ENCODE data around the gene EBLN2.

Gene EBLN2

GRCh38 chr3:73072634-73073033 is 11.2 kb downstream of the EBLN2 start:
- Histone ChIP-seq H2AFZ (ENCODE audit: low read length) (no peak overlapping the region), H3K9me2 (replicated peaks; ENCODE audit: low read depth, low read length) (no peaks in the 10 kb centered on the region), H3K36me3 (ENCODE audit: insufficient read depth, low read length) (peaks cover 9% of the 10 kb centered on the region; the same call in 1 of the 2 replicates), H3K9me3 (ENCODE audit: insufficient read depth, low read depth, low read length) (no peaks in the 10 kb centered on the region), H3K4me2 (ENCODE audit: low read depth, low read length, poor library complexity, severe bottlenecking) (no peak overlapping the region), H3F3A (ENCODE audit: low read depth) (no peaks in the 10 kb centered on the region), H3K4me1 (ENCODE audit: insufficient read depth, low read length, poor library complexity, severe bottlenecking) (peaks cover 3% of the 10 kb centered on the region), H3K79me2 (ENCODE audit: insufficient read depth, low read length) (no peaks in the 10 kb centered on the region), H3K4me3 (ENCODE audit: low read length, poor library complexity, severe bottlenecking) (no peak overlapping the region), H4K20me1 (ENCODE audit: insufficient read depth, low read length, poor library complexity, severe bottlenecking) (no peaks in the 10 kb centered on the region), H3K27me3 (ENCODE audit: insufficient read depth, low read length, poor library complexity, severe bottlenecking) (no peaks in the 10 kb centered on the region), H3K9ac (ENCODE audit: low read depth, low read length, poor library complexity, severe bottlenecking) (no peak overlapping the region)
- TF ChIP-seq EZH2phosphoT487 (IDR thresholded peaks at IDR 0.05; ENCODE audit: borderline replicate concordance) (no peak), CTCF (conservative IDR thresholded peaks at IDR 0.05; ENCODE audit: low read length) (no peak)

GRCh38 chr3:73073091-73073707 is 11.7 kb downstream of the EBLN2 start:
- Histone ChIP-seq H3K36me3 (ENCODE audit: insufficient read depth, low read length) (peaks cover 6% of the 10 kb centered on the region; the same call in 1 of the 2 replicates), H3K4me3 (ENCODE audit: low read length, poor library complexity, severe bottlenecking) (no peak overlapping the region), H3K4me1 (ENCODE audit: insufficient read depth, low read length, poor library complexity, severe bottlenecking) (peaks cover 3% of the 10 kb centered on the region), H2AFZ (ENCODE audit: low read length) (no peak overlapping the region), H3K9me2 (replicated peaks; ENCODE audit: low read depth, low read length) (no peaks in the 10 kb centered on the region), H4K20me1 (ENCODE audit: insufficient read depth, low read length, poor library complexity, severe bottlenecking) (no peaks in the 10 kb centered on the region), H3K27me3 (ENCODE audit: insufficient read depth, low read length, poor library complexity, severe bottlenecking) (no peaks in the 10 kb centered on the region), H3K4me2 (ENCODE audit: low read depth, low read length, poor library complexity, severe bottlenecking) (no peak overlapping the region), H3F3A (ENCODE audit: low read depth) (no peaks in the 10 kb centered on the region), H3K9ac (ENCODE audit: low read depth, low read length, poor library complexity, severe bottlenecking) (no peak overlapping the region), H3K9me3 (ENCODE audit: insufficient read depth, low read depth, low read length) (no peaks in the 10 kb centered on the region), H3K79me2 (ENCODE audit: insufficient read depth, low read length) (no peaks in the 10 kb centered on the region)
- TF ChIP-seq EZH2phosphoT487 (IDR thresholded peaks at IDR 0.05; ENCODE audit: borderline replicate concordance), result no peak
- TF ChIP-seq CTCF (conservative IDR thresholded peaks at IDR 0.05; ENCODE audit: low read length), result no peak

- Histone ChIP-seq H4K20me1 (ENCODE audit: insufficient read depth, low read length, poor library complexity, severe bottlenecking) (no peaks in the 10 kb centered on the region), H2AFZ (ENCODE audit: low read length) (no peak overlapping the region), H3K9me3 (ENCODE audit: insufficient read depth, low read depth, low read length) (no peaks in the 10 kb centered on the region), H3K36me3 (ENCODE audit: insufficient read depth, low read length) (no peaks in the 10 kb centered on the region), H3K79me2 (ENCODE audit: insufficient read depth, low read length) (no peaks in the 10 kb centered on the region), H3K9ac (ENCODE audit: low read depth, low read length, poor library complexity, severe bottlenecking) (no peak overlapping the region), H3K4me3 (ENCODE audit: low read length, poor library complexity, severe bottlenecking) (no peak overlapping the region), H3K9me2 (replicated peaks; ENCODE audit: low read depth, low read length) (no peaks in the 10 kb centered on the region), H3F3A (ENCODE audit: low read depth) (no peaks in the 10 kb centered on the region), H3K4me1 (ENCODE audit: insufficient read depth, low read length, poor library complexity, severe bottlenecking) (peaks cover 3% of the 10 kb centered on the region), H3K27me3 (ENCODE audit: insufficient read depth, low read length, poor library complexity, severe bottlenecking) (no peaks in the 10 kb centered on the region), H3K4me2 (ENCODE audit: low read depth, low read length, poor library complexity, severe bottlenecking) (no peak overlapping the region)
- no peak for TF ChIP-seq EZH2phosphoT487 (IDR thresholded peaks at IDR 0.05; ENCODE audit: borderline replicate concordance)
- TF ChIP-seq CTCF (conservative IDR thresholded peaks at IDR 0.05; ENCODE audit: low read length), result no peak
Measured at GRCh38 chr3:73074781-73075180, 13.3 kb downstream of the EBLN2 start.

All from Loucy (cell line).